ENCODE measurements around the gene MEGF8.
A peak's percentile ranks its signal among the peaks of the same experiment; 100 is the strongest.
"Not testable (repeated sequence)": the region's sequence is repeated elsewhere in the genome, so short reads cannot be mapped to it uniquely, and the experiment has no call there.

The MEGF8 gene

GRCh38 chr19:42333975-42334696 is 8.7 kb downstream of the MEGF8 start:
- no peaks in the 10 kb centered on the region for H3K27me3 ChIP-seq
- no peak for TF ChIP-seq Cebpa-rat (IDR thresholded peaks at IDR 0.05)
- no peaks in the 10 kb centered on the region for H3K9me3 ChIP-seq (replicated peaks in 1 of 11)
- no peak overlapping the region for H3K4me3 ChIP-seq
- H3K4me2 ChIP-seq, result peak overlapping the region in 2 of 11 experiments; percentile 21 to 28; a peak in 1 of 22 replicates
- no peak overlapping the region for H3K27ac ChIP-seq
- H3K9ac ChIP-seq, result peak overlapping the region in 4 of 11 experiments; percentile 5 to 18 (median 14); a peak in 1 of 22 replicates
- H3K4me1 ChIP-seq, result peaks cover 0 to 13% (median 6%) of the 10 kb centered on the region in 10 experiments; a peak in 8 of 20 replicates
- H3K36me3 ChIP-seq, result peaks cover 21 to 58% (median 31%) of the 10 kb centered on the region in 11 experiments
- H4K20me1 ChIP-seq, result peaks cover 4 to 72% (median 43%) of the 10 kb centered on the region in 11 experiments; a peak in 18 of 22 replicates

- Histone ChIP-seq H3K4me2 (no peak overlapping the region; a peak in 1 of 22 replicates), H3K27me3 (no peaks in the 10 kb centered on the region), H3K4me1 (peaks cover 0 to 13% (median 6%) of the 10 kb centered on the region in 10 experiments; a peak in 8 of 20 replicates), H3K9ac (peak overlapping the region in 1 of 11 experiments; percentile 38; a peak in 1 of 22 replicates), H3K4me3 (no peak overlapping the region), H4K20me1 (peaks cover 4 to 67% (median 37%) of the 10 kb centered on the region in 11 experiments; a peak in 18 of 22 replicates), H3K27ac (no peak overlapping the region), H3K9me3 (replicated peaks in 1 of 11) (no peaks in the 10 kb centered on the region), H3K36me3 (peaks cover 21 to 64% (median 34%) of the 10 kb centered on the region in 11 experiments)
- no peak for TF ChIP-seq Cebpa-rat (IDR thresholded peaks at IDR 0.05)
Observed at GRCh38 chr19:42334697-42335373, 9.4 kb downstream of the MEGF8 start.

GRCh38 chr19:42335374-42335936 is 10.0 kb downstream of the MEGF8 start:
- peaks cover 4 to 61% (median 31%) of the 10 kb centered on the region in 11 experiments; a peak in 18 of 22 replicates for H4K20me1 ChIP-seq

GRCh38 chr19:42335971-42336370 is 10.5 kb downstream of the MEGF8 start:
- peaks cover 4 to 56% (median 26%) of the 10 kb centered on the region in 11 experiments; a peak in 17 of 22 replicates for H4K20me1 ChIP-seq
- no peak overlapping the region for H3K4me3 ChIP-seq
- H3K27me3 ChIP-seq, result no peaks in the 10 kb centered on the region
- H3K9ac ChIP-seq, result peak overlapping the region in 2 of 11 experiments; percentile 18 to 38; a peak in 1 of 22 replicates
- peaks cover 21 to 76% (median 45%) of the 10 kb centered on the region in 11 experiments for H3K36me3 ChIP-seq
- no peak overlapping the region for H3K4me2 ChIP-seq
- H3K9me3 ChIP-seq (replicated peaks in 1 of 11), result no peaks in the 10 kb centered on the region
- H3K4me1 ChIP-seq, result peaks cover 0 to 13% (median 6%) of the 10 kb centered on the region in 10 experiments; a peak in 8 of 20 replicates
- no peak for TF ChIP-seq Cebpa-rat (IDR thresholded peaks at IDR 0.05)
- H3K27ac ChIP-seq, result no peak overlapping the region

More at GRCh38 chr19:42335374-42335936, 10.0 kb downstream of the MEGF8 start:
- no peak for TF ChIP-seq Cebpa-rat (IDR thresholded peaks at IDR 0.05)
- Histone ChIP-seq H3K27ac (no peak overlapping the region), H3K9me3 (replicated peaks in 1 of 11) (no peaks in the 10 kb centered on the region), H3K9ac (peak overlapping the region in 4 of 11 experiments; percentile 9 to 38 (median 17); a peak in 1 of 22 replicates), H3K4me2 (no peak overlapping the region; a peak in 1 of 22 replicates), H3K4me3 (no peak overlapping the region), H3K4me1 (peaks cover 0 to 13% (median 6%) of the 10 kb centered on the region in 10 experiments; a peak in 8 of 20 replicates), H3K27me3 (no peaks in the 10 kb centered on the region), H3K36me3 (peaks cover 21 to 70% (median 41%) of the 10 kb centered on the region in 11 experiments)

- not testable (repeated sequence) for H3K4me1 ChIP-seq; H3K27ac ChIP-seq; H3K9me3 ChIP-seq (replicated peaks in 1 of 11); H3K9ac ChIP-seq; H3K27me3 ChIP-seq; H3K4me2 ChIP-seq; H3K4me3 ChIP-seq
- H3K36me3 ChIP-seq, result peaks cover 36 to 84% (median 58%) of the 10 kb centered on the region in 11 experiments
- peaks cover 0 to 24% (median 0%) of the 10 kb centered on the region in 11 experiments; a peak in 8 of 22 replicates for H4K20me1 ChIP-seq
Observed at GRCh38 chr19:42339126-42339860, 13.9 kb downstream of the MEGF8 start.

GRCh38 chr19:42339922-42340321 is 14.5 kb downstream of the MEGF8 start:
- not testable (repeated sequence) for H3K4me3 ChIP-seq; H3K27ac ChIP-seq; H3K9ac ChIP-seq; H3K9me3 ChIP-seq (replicated peaks in 1 of 11); H3K27me3 ChIP-seq; H3K4me1 ChIP-seq; H3K4me2 ChIP-seq
- Histone ChIP-seq H4K20me1 (peaks cover 0 to 27% (median 0%) of the 10 kb centered on the region in 11 experiments; a peak in 7 of 22 replicates), H3K36me3 (peaks cover 42 to 88% (median 64%) of the 10 kb centered on the region in 11 experiments)

GRCh38 chr19:42343344-42344110 is 18.1 kb downstream of the MEGF8 start:
- TF ChIP-seq Cebpa-rat (IDR thresholded peaks at IDR 0.05), result no peak
- Histone ChIP-seq H3K36me3 (peaks cover 26 to 77% (median 47%) of the 10 kb centered on the region in 11 experiments), H3K4me2 (no peak overlapping the region), H3K9ac (no peak overlapping the region), H3K27me3 (no peaks in the 10 kb centered on the region), H4K20me1 (peaks cover 0 to 5% (median 0%) of the 10 kb centered on the region in 11 experiments; a peak in 1 of 22 replicates), H3K4me1 (peaks cover 0 to 18% (median 4%) of the 10 kb centered on the region in 10 experiments; a peak in 8 of 20 replicates), H3K9me3 (replicated peaks in 1 of 11) (no peaks in the 10 kb centered on the region), H3K27ac (no peak overlapping the region), H3K4me3 (no peak overlapping the region)
